ENCODE results near the gene OMP.

DNA sequence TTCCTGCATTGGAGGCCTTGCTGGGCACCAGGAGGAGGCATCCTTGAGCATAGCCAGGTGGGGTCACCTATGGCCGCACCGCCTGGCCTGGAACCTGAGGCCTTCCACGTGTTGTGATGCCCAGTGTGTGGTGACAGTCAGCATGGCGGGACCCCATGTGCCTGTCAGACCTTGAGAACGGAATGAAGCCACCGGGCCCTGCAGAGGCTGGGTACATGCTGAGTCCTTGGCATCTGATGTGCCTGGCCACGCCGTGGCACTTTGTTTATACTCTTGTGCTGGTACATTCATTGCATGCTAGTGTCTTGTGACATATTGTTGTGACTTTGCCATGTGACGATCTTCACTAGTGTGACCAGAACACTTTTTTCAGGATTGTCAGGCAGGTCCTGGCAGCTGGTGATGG is 16.9 kb downstream of the OMP start:
- TF ChIP-seq, protein P1, sequence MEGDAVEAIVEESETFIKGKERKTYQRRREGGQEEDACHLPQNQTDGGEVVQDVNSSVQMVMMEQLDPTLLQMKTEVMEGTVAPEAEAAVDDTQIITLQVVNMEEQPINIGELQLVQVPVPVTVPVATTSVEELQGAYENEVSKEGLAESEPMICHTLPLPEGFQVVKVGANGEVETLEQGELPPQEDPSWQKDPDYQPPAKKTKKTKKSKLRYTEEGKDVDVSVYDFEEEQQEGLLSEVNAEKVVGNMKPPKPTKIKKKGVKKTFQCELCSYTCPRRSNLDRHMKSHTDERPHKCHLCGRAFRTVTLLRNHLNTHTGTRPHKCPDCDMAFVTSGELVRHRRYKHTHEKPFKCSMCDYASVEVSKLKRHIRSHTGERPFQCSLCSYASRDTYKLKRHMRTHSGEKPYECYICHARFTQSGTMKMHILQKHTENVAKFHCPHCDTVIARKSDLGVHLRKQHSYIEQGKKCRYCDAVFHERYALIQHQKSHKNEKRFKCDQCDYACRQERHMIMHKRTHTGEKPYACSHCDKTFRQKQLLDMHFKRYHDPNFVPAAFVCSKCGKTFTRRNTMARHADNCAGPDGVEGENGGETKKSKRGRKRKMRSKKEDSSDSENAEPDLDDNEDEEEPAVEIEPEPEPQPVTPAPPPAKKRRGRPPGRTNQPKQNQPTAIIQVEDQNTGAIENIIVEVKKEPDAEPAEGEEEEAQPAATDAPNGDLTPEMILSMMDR (conservative IDR thresholded peaks at IDR 0.05; ENCODE audit: low read length), result no peak
- TF ChIP-seq EZH2phosphoT487 (IDR thresholded peaks at IDR 0.05; ENCODE audit: borderline replicate concordance, low read depth, low read length), result no peak

Measured in OCI-LY7 (cell line).